Measurements from ENCODE around the gene VWA8. TPM values are rescaled to one million over a fixed set of nuclear protein-coding genes. Genes with fewer than 3 reads are reported as not detected.

VWA8 gene
- total and polyA plus RNA-seq, 2 of the 13 experiments (the other 11 are each of a cell fraction or from before 2014, with no cell fraction given) = 9.1 to 17.3 TPM

- Histone ChIP-seq H3K36me3 (replicated peaks in 1 of 2; ENCODE audit: control insufficient read depth in 1 of 2, insufficient read depth in 2 of 2, low read length in 2 of 2) (peaks cover 0 to 4% of the 10 kb centered on the region in 2 experiments; a peak in 2 of 5 replicates), H2AFZ (ENCODE audit: low read length) (no peak overlapping the region), H3K4me1 (ENCODE audit: insufficient read depth, low read length) (no peaks in the 10 kb centered on the region), H4K20me1 (ENCODE audit: insufficient read depth, low read length) (no peaks in the 10 kb centered on the region), H3K27me3 (ENCODE audit: control insufficient read depth in 1 of 2, insufficient read depth in 2 of 2, low read length in 2 of 2) (no peaks in the 10 kb centered on the region), H3K9ac (ENCODE audit: insufficient read depth, low read depth, low read length) (no peak overlapping the region), H3K79me2 (ENCODE audit: insufficient read depth, low read length) (no peaks in the 10 kb centered on the region), H3K27ac (ENCODE audit: extremely low read length, insufficient read depth, low read length) (no peak overlapping the region), H3K4me2 (ENCODE audit: low read depth, low read length) (no peak overlapping the region), H3K9me3 (ENCODE audit: low read length) (no peaks in the 10 kb centered on the region), H3K4me3 (replicated peaks in 1 of 3; ENCODE audit: insufficient read depth in 1 of 3, low read depth in 2 of 3, low read length in 3 of 3) (no peak overlapping the region)
- intact Hi-C loops (cut with micrococcal nuclease; ENCODE audit: unreplicated experiment) (loop anchor here (5.0 kb wide), 1 partner anchor 411 kb away; no protein-coding TSS in a partner anchor), in situ Hi-C loops (cut with HindIII; ENCODE audit: extremely low pct_ligation_motif_present, low pct_unique_long_range_greater_than_20kb) (no loop called here)
- no TSS peak for BruUV-seq (replicated peaks)
- 94% methylated on average over 3 of the region's 3 CpGs for WGBS (ENCODE audit: low lambda C conversion rate)
- POLR2A ChIA-PET = no interaction called here
- CTCF ChIA-PET (ENCODE audit: low intra/inter-chr PET ratio, low total read pairs) = no interaction called here
- ATAC-seq (no peak), FAIRE-seq (no peak), DNase-seq (ENCODE audit: low spot score) (no peak)
- TF ChIP-seq THAP7 (CRISPR knock-in tag; IDR thresholded peaks at IDR 0.05) (no peak), CBX2 (IDR thresholded peaks at IDR 0.05; ENCODE audit: low read depth, low read length) (no peak), CBX2 (CRISPR knock-in tag; IDR thresholded peaks at IDR 0.05; ENCODE audit: low read depth) (no peak)
Measured at GRCh38 chr13:41763782-41764181, 197.1 kb downstream of the VWA8 start.

- DNase-seq (ENCODE audit: low spot score) = no peak
- H3K9me3 ChIP-seq (ENCODE audit: low read length) = no peaks in the 10 kb centered on the region
- CTCF ChIA-PET (ENCODE audit: low intra/inter-chr PET ratio, low total read pairs) = no interaction called here
- H4K20me1 ChIP-seq (ENCODE audit: insufficient read depth, low read length) = no peaks in the 10 kb centered on the region
- no peak overlapping the region for H2AFZ ChIP-seq (ENCODE audit: low read length)
- no peak overlapping the region for H3K27ac ChIP-seq (ENCODE audit: extremely low read length, insufficient read depth, low read length)
- no peak for ATAC-seq
- BruUV-seq (replicated peaks) = no TSS peak
- no peak for FAIRE-seq
- no peak overlapping the region for H3K9ac ChIP-seq (ENCODE audit: insufficient read depth, low read depth, low read length)
- no peak overlapping the region for H3K4me2 ChIP-seq (ENCODE audit: low read depth, low read length)
- intact Hi-C loops (cut with micrococcal nuclease; ENCODE audit: unreplicated experiment) = loop anchor here (5.0 kb wide), 1 partner anchor 410 kb away; no protein-coding TSS in a partner anchor
- H3K27me3 ChIP-seq (ENCODE audit: control insufficient read depth in 1 of 2, insufficient read depth in 2 of 2, low read length in 2 of 2) = no peaks in the 10 kb centered on the region
- no peaks in the 10 kb centered on the region for H3K4me1 ChIP-seq (ENCODE audit: insufficient read depth, low read length)
- 96% methylated on average over 5 of the region's 5 CpGs for WGBS (ENCODE audit: low lambda C conversion rate)
- H3K4me3 ChIP-seq (replicated peaks in 1 of 3; ENCODE audit: insufficient read depth in 1 of 3, low read depth in 2 of 3, low read length in 3 of 3) = no peak overlapping the region
- TF ChIP-seq ZNF225 (CRISPR knock-in tag; IDR thresholded peaks at IDR 0.05) (no peak), NCOA5 (CRISPR knock-in tag; IDR thresholded peaks at IDR 0.05) (no peak), ZBTB1 (CRISPR knock-in tag; IDR thresholded peaks at IDR 0.05; ENCODE audit: borderline replicate concordance) (no peak), ZNF709 (CRISPR knock-in tag; IDR thresholded peaks at IDR 0.05) (no peak), KMT2B (CRISPR knock-in tag; IDR thresholded peaks at IDR 0.05) (no peak), MTA1 (CRISPR knock-in tag; IDR thresholded peaks at IDR 0.05; ENCODE audit: borderline replicate concordance) (no peak)
- peaks cover 0 to 4% of the 10 kb centered on the region in 2 experiments; a peak in 2 of 5 replicates for H3K36me3 ChIP-seq (replicated peaks in 1 of 2; ENCODE audit: control insufficient read depth in 1 of 2, insufficient read depth in 2 of 2, low read length in 2 of 2)
- H3K79me2 ChIP-seq (ENCODE audit: insufficient read depth, low read length) = no peaks in the 10 kb centered on the region
- in situ Hi-C loops (cut with HindIII; ENCODE audit: extremely low pct_ligation_motif_present, low pct_unique_long_range_greater_than_20kb) = no loop called here
- POLR2A ChIA-PET = no interaction called here
Measured at GRCh38 chr13:41762796-41763195, 198.1 kb downstream of the VWA8 start.
